Lung (tissue), 12 donors: ENCODE data around the gene COA1. TPM values are rescaled to one million over a fixed set of nuclear protein-coding genes. Genes with fewer than 3 reads are reported as not detected.

Experiments used
- ATAC-seq: fragments of 200-7000 bp; cut with Tn5 transposase; one replicate; pipeline ENCODE4 v1.9.1; 2020; ENCODE audit warnings: moderate number of reproducible peaks; ENCODE audit not compliant: insufficient read depth, low FRiP score
- DNase-seq, 3 donors: peaks; one replicate each; pipeline ENCODE4 v3.0.0-alpha.2; 2013 to 2017
- H3K27ac ChIP-seq, 2 donors: one replicate each; pipeline ENCODE4 v1.5.1; 2013; ENCODE audit warnings: mild to moderate bottlenecking in 2 of 2, moderate library complexity in 2 of 2, control low read depth in 1 of 2, inconsistent platforms in 1 of 2, low read depth in 1 of 2, low read length in 1 of 2
- H3K27me3 ChIP-seq, 3 donors: one replicate each; pipeline ENCODE4 v1.5.1; 2013; ENCODE audit warnings: low read length in 2 of 3; ENCODE audit not compliant: control insufficient read depth in 3 of 3, insufficient read depth in 3 of 3
- H3K36me3 ChIP-seq, 4 donors: one replicate each; pipeline ENCODE4 v1.5.1; 2013; ENCODE audit warnings: low read length in 4 of 4, mild to moderate bottlenecking in 1 of 4, moderate library complexity in 1 of 4; ENCODE audit not compliant: control insufficient read depth in 4 of 4, insufficient read depth in 4 of 4
- H3K4me1 ChIP-seq, 5 donors: one replicate each; pipeline ENCODE4 v1.5.1; 2013; ENCODE audit warnings: low read length in 5 of 5, mild to moderate bottlenecking in 2 of 5, moderate library complexity in 1 of 5; ENCODE audit not compliant: control insufficient read depth in 5 of 5, insufficient read depth in 5 of 5
- H3K4me3 ChIP-seq: one replicate; pipeline ENCODE4 v1.5.1; 2013; ENCODE audit warnings: mild to moderate bottlenecking, control low read depth, moderate library complexity
- H3K9ac ChIP-seq, 2 donors: one replicate each; pipeline ENCODE4 v1.5.1; 2013; ENCODE audit warnings: low read length in 2 of 2, control low read depth in 1 of 2; ENCODE audit not compliant: insufficient read depth in 1 of 2
- H3K9me3 ChIP-seq, 4 donors: one replicate each; pipeline ENCODE4 v1.5.1; 2013; ENCODE audit warnings: low read length in 3 of 4, mild to moderate bottlenecking in 1 of 4, moderate library complexity in 1 of 4; ENCODE audit not compliant: control insufficient read depth in 4 of 4, insufficient read depth in 3 of 4
- WGBS, 2 donors: extraction: QIAGEN DNeasy Blood & Tissue Kit; methylation state at CpG; one replicate each; pipeline ENCODE4 v1.1.7; 2013; 5-methylcytosine and 5-hydroxymethylcytosine counted together
- polyA plus RNA-seq, 2 donors: library from polyadenylated mRNA; stranded (reverse); fragments of 200-250 nt; gene quantifications; one replicate each; pipeline ENCODE4 v1.2.1, GENCODE V29; 2013
- total RNA-seq, 2 donors: library from RNA; depleted of rRNA in 1 of 2; stranded (reverse); fragments of >200 nt in 1 of 2; gene quantifications; one replicate each; pipeline ENCODE4 v1.2.1, GENCODE V29; 2014 to 2021
- TF ChIP-seq, protein P1 (sequence below): IDR thresholded peaks from 2 replicates; pipeline ENCODE4 v1.5.1; 2012; ENCODE audit warnings: mild to moderate bottlenecking; ENCODE audit errors: control extremely low read depth, extremely low read depth
- donor health status: control.
- donor health status: control.
- donor health status: Bipolar disorder and iron deficiency.
- donor health status: healthy.
- donor health status: DM: yes; HTN: yes; CAD: no.

The COA1 gene
- total and polyA plus RNA-seq, 4 donors: 35.0 to 92.1 (median 42.6) TPM

DNA sequence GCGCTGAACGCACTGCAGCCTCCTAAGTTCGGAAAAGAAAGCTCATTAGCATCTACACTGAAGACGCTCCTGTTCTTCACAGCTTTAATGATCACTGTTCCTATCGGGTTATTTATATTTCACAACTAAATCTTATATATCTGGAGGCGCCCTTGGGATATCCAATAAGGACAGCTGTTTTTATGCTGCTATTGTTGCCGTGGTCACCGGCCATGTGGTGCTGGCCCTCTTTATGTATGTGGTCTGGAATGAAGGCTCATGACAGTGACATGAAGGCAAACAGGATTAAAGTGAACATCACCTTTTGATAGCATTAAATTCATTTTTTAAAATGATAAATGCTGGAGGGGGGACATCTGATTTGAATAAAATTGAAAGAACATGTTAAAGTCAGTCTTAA is 38.0 kb upstream of the COA1 start:
- H3K4me3 ChIP-seq: no peak overlapping the region
- H3K9me3 ChIP-seq: no peaks in the 10 kb centered on the region
- H3K9ac ChIP-seq: no peak overlapping the region
- ATAC-seq: no peak
- TF ChIP-seq, protein P1, sequence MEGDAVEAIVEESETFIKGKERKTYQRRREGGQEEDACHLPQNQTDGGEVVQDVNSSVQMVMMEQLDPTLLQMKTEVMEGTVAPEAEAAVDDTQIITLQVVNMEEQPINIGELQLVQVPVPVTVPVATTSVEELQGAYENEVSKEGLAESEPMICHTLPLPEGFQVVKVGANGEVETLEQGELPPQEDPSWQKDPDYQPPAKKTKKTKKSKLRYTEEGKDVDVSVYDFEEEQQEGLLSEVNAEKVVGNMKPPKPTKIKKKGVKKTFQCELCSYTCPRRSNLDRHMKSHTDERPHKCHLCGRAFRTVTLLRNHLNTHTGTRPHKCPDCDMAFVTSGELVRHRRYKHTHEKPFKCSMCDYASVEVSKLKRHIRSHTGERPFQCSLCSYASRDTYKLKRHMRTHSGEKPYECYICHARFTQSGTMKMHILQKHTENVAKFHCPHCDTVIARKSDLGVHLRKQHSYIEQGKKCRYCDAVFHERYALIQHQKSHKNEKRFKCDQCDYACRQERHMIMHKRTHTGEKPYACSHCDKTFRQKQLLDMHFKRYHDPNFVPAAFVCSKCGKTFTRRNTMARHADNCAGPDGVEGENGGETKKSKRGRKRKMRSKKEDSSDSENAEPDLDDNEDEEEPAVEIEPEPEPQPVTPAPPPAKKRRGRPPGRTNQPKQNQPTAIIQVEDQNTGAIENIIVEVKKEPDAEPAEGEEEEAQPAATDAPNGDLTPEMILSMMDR: no peak
- DNase-seq: peak in 1 of 3 donors; percentile 10
- no peak overlapping the region for H3K27ac ChIP-seq
- WGBS, 2 donors: 90 to 95% methylated on average over 8 of the region's 8 CpGs
- H3K36me3 ChIP-seq: peaks cover 0 to 8% (median 7%) of the 10 kb centered on the region in 4 donors
- no peaks in the 10 kb centered on the region for H3K27me3 ChIP-seq
- peaks cover 0 to 8% (median 0%) of the 10 kb centered on the region in 5 donors for H3K4me1 ChIP-seq

DNA sequence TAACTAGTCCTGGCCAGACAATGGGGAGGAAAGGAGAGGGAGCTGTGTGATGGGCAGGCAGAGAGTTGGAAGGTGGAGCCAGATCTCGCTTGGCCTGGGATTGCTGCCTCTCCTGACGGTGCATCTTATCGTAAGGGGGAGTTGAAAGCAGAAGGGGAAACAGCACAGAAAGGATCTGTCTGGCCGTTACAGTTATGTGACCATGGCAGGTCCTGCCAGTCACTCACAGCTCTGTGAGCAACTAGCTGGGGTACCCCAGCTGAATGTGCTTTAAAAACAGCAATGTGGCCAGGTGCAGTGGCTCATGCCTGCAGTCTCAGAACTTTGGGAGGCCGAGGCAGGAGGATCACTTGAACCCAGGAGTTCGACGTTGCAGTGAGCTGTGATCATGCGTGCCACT is 37.2 kb upstream of the COA1 start:
- ATAC-seq (no peak), DNase-seq (no peak)
- TF ChIP-seq, protein P1: no peak
- Histone ChIP-seq H3K9ac (no peak overlapping the region), H3K36me3 (peaks cover 0 to 5% (median under 1%) of the 10 kb centered on the region in 4 donors), H3K27me3 (no peaks in the 10 kb centered on the region), H3K4me1 (peaks cover 0 to 10% (median 0%) of the 10 kb centered on the region in 5 donors), H3K27ac (no peak overlapping the region), H3K4me3 (no peak overlapping the region), H3K9me3 (no peaks in the 10 kb centered on the region)
- 57 to 76% methylated on average over 8 of the region's 8 CpGs for WGBS, 2 donors

DNA sequence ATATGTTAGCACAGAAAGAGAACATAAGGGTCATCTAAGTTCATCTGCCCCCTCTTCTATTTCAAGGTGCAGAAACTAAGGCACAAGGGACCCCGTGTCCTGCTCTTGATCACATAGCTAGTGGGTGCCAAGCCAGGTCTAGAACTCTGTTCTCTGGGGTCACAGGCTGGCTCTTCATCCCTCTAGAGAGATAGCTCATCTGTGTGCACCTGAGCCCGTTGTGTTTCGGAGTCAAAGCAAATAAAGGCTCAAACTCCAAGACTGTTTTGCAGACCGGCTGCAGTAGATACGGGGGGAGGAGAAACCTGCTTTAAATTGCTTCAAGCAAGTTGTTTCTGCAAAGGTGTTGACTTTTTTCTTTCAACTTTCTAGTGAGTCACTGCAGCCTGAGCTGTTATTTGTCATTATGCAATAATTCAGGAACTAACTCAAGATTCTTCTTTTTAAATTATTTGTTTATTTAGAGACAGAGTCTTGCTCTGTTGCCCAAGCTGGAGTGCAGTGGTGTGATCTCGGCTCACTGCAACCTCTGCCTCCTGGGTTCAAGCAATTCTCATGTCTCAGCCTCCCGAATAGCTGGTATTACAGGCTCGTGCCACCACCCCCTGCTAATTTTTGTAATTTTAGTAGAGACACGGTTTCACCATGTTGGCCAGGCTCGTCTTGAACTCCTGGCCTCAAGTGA is 35.6 kb upstream of the COA1 start:
- TF ChIP-seq, protein P1: no peak
- H3K4me3 ChIP-seq: no peak overlapping the region
- ATAC-seq: peak; percentile 70
- no peaks in the 10 kb centered on the region for H3K27me3 ChIP-seq
- no peaks in the 10 kb centered on the region for H3K36me3 ChIP-seq
- H3K27ac ChIP-seq: peak overlapping the region in 1 of 2 donors; percentile 73
- 51 to 53% methylated on average over 10 of the region's 10 CpGs for WGBS, 2 donors
- H3K9me3 ChIP-seq: no peaks in the 10 kb centered on the region
- peaks cover 0 to 10% (median 0%) of the 10 kb centered on the region in 5 donors for H3K4me1 ChIP-seq
- DNase-seq: no peak
- H3K9ac ChIP-seq: no peak overlapping the region
